Activated naive CD4-positive, alpha-beta T cell treated with anti-CD3 and anti-CD28 coated beads, Interleukin-2, amount 50 U/mL, for 24 hours (primary cell): ENCODE data around the gene ARL4D.

Experiments
- H3K27ac Mint-ChIP-seq: one replicate; pipeline ENCODE4 v1.8.0; 2021; ENCODE audit warnings: mild to moderate bottlenecking, mixed read lengths
- H3K27me3 Mint-ChIP-seq: one replicate; pipeline ENCODE4 v1.8.0; 2021; ENCODE audit warnings: mixed read lengths
- H3K36me3 Mint-ChIP-seq: one replicate; pipeline ENCODE4 v1.8.0; 2021; ENCODE audit warnings: mixed read lengths
- H3K4me1 Mint-ChIP-seq: one replicate; pipeline ENCODE4 v1.8.0; 2021; ENCODE audit warnings: mixed read lengths
- H3K4me3 Mint-ChIP-seq: one replicate; pipeline ENCODE4 v1.8.0; 2021; ENCODE audit warnings: mild to moderate bottlenecking, mixed read lengths
- H3K9me3 Mint-ChIP-seq: one replicate; pipeline ENCODE4 v1.8.0; 2021; ENCODE audit warnings: mixed read lengths

ARL4D gene, protein sequence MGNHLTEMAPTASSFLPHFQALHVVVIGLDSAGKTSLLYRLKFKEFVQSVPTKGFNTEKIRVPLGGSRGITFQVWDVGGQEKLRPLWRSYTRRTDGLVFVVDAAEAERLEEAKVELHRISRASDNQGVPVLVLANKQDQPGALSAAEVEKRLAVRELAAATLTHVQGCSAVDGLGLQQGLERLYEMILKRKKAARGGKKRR

GRCh38 chr17:43398724-43399595, at the start of gene ARL4D:
TSS of gene ARL4D (plus strand) at chr17:43398993. CDS start at chr17:43399733, 740 bp downstream.
- H3K36me3 Mint-ChIP-seq: no peaks in the 10 kb centered on the region
- H3K27ac Mint-ChIP-seq: peak within 1 kb of the TSS; percentile 62
- H3K4me3 Mint-ChIP-seq: peak within 1 kb of the TSS; percentile 92
- H3K27me3 Mint-ChIP-seq: no peaks in the 10 kb centered on the region
- H3K4me1 Mint-ChIP-seq: peaks cover 35% of the 10 kb centered on the region
- H3K9me3 Mint-ChIP-seq: no peaks in the 10 kb centered on the region

DNA sequence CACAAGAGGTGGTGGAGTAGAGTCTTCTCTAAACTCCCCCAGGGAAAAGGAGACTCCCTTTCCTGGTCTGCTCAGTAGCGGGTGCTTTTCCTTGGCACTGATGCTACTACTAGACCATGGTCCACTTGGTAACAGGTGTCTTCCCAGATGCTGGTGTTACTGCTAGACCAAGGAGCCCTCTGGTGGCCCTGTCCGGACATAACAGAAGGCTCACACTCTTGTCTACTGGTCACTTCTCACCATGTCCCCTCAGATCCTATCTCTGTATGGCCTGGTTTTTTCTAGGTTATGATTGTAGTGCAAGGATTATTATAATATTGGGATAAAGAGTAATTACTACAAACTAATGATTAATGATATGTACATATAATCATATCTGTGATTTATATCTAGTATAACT, 49.7 kb upstream of the ARL4D start:
- Mint-ChIP-seq H3K27ac (no peak overlapping the region), H3K27me3 (no peaks in the 10 kb centered on the region), H3K36me3 (peaks cover 32% of the 10 kb centered on the region), H3K9me3 (peaks cover 9% of the 10 kb centered on the region), H3K4me3 (no peak overlapping the region), H3K4me1 (peaks cover 3% of the 10 kb centered on the region)

DNA sequence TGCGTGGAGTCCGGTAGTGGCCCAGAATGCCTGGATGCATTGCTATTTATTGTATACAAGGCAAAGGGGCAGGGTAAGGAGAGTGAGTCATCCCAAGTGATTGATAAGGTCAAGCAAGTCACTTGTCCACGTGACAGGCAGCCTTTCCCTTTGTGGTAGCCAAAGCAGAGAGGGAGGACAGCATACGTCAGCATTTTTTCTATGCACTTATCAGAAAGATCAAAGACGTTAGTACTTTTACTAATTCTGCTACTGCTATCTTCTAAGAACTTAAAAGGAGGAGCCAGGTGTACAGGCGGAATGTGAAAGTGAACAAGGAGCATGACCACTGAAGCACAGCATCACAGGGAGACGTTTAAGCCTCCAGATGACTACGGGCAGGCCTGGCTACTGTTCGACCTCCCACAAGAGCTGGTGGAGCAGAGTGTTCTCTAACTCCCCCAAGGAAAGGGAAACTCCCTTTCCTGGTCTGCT, 47.9 kb upstream of the ARL4D start:
- no peak overlapping the region for H3K4me3 Mint-ChIP-seq
- peaks cover 27% of the 10 kb centered on the region for H3K36me3 Mint-ChIP-seq
- peaks cover 3% of the 10 kb centered on the region for H3K4me1 Mint-ChIP-seq
- peaks cover 9% of the 10 kb centered on the region for H3K9me3 Mint-ChIP-seq
- H3K27me3 Mint-ChIP-seq: no peaks in the 10 kb centered on the region
- H3K27ac Mint-ChIP-seq: no peak overlapping the region

- Mint-ChIP-seq H3K36me3 (peaks cover 27% of the 10 kb centered on the region), H3K4me3 (no peak overlapping the region), H3K27me3 (no peaks in the 10 kb centered on the region), H3K27ac (no peak overlapping the region), H3K9me3 (peaks cover 9% of the 10 kb centered on the region), H3K4me1 (peaks cover 3% of the 10 kb centered on the region)
Measured at GRCh38 chr17:43351691-43352090, 47.1 kb upstream of the ARL4D start.

DNA sequence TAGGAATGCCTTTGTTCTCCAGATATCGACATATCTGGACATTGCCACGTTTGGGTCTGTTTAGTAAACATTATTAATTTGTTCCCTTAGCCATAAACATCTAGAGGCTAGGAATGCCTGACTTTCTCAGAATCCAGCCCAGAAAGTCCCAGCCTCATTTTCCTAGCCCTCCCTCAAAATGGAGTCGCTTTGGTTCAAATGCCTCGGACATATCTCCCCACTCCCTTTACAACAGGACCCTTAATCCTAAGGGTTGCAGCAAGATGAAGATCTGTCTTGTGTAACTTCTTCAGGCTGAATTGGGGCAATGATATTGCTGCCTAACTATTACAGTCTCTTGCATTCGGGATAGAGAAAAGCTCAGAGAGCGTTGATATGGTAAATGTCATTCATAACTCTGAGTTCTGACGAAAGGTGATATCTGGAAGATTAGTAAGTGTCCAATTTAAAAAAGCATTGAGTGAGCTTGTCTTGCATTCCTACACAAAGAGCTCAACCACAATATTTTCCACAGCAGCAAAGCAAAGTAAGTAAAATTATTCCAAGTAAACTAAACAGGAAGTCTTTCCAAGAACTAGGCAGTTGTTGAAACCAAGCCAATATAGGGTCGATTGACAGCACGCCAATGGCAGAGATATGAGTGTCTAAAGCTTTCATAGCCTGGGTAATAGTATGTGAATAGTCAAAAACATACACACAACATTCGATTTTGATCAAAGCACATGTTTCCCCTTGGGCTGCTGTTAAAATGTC, 46.0 kb upstream of the ARL4D start:
- peaks cover 20% of the 10 kb centered on the region for H3K36me3 Mint-ChIP-seq
- H3K4me1 Mint-ChIP-seq: peaks cover 4% of the 10 kb centered on the region
- H3K27ac Mint-ChIP-seq: no peak overlapping the region
- peaks cover 9% of the 10 kb centered on the region for H3K9me3 Mint-ChIP-seq
- H3K4me3 Mint-ChIP-seq: no peak overlapping the region
- H3K27me3 Mint-ChIP-seq: no peaks in the 10 kb centered on the region

GRCh38 chr17:43353393-43353792, 45.4 kb upstream of the ARL4D start:
- H3K27me3 Mint-ChIP-seq: no peaks in the 10 kb centered on the region
- H3K4me1 Mint-ChIP-seq: peaks cover 10% of the 10 kb centered on the region
- H3K4me3 Mint-ChIP-seq: no peak overlapping the region
- peaks cover 19% of the 10 kb centered on the region for H3K36me3 Mint-ChIP-seq
- no peak overlapping the region for H3K27ac Mint-ChIP-seq
- peaks cover 9% of the 10 kb centered on the region for H3K9me3 Mint-ChIP-seq

GRCh38 chr17:43354371-43354770, 44.4 kb upstream of the ARL4D start:
- H3K27me3 Mint-ChIP-seq: no peaks in the 10 kb centered on the region
- peaks cover 14% of the 10 kb centered on the region for H3K36me3 Mint-ChIP-seq
- no peak overlapping the region for H3K4me3 Mint-ChIP-seq
- no peak overlapping the region for H3K27ac Mint-ChIP-seq
- H3K4me1 Mint-ChIP-seq: peaks cover 19% of the 10 kb centered on the region
- H3K9me3 Mint-ChIP-seq: peaks cover 9% of the 10 kb centered on the region

- peaks cover 6% of the 10 kb centered on the region for H3K36me3 Mint-ChIP-seq
- peaks cover 30% of the 10 kb centered on the region for H3K4me1 Mint-ChIP-seq
- no peak overlapping the region for H3K27ac Mint-ChIP-seq
- no peak overlapping the region for H3K4me3 Mint-ChIP-seq
- no peaks in the 10 kb centered on the region for H3K27me3 Mint-ChIP-seq
- no peaks in the 10 kb centered on the region for H3K9me3 Mint-ChIP-seq
Measured at GRCh38 chr17:43356450-43356849, 42.3 kb upstream of the ARL4D start.

GRCh38 chr17:43356999-43357398, 41.8 kb upstream of the ARL4D start:
- Mint-ChIP-seq H3K27ac (peak overlapping the region; percentile 73), H3K36me3 (peaks cover 6% of the 10 kb centered on the region), H3K27me3 (no peaks in the 10 kb centered on the region), H3K9me3 (no peaks in the 10 kb centered on the region), H3K4me3 (no peak overlapping the region), H3K4me1 (peaks cover 30% of the 10 kb centered on the region)

DNA sequence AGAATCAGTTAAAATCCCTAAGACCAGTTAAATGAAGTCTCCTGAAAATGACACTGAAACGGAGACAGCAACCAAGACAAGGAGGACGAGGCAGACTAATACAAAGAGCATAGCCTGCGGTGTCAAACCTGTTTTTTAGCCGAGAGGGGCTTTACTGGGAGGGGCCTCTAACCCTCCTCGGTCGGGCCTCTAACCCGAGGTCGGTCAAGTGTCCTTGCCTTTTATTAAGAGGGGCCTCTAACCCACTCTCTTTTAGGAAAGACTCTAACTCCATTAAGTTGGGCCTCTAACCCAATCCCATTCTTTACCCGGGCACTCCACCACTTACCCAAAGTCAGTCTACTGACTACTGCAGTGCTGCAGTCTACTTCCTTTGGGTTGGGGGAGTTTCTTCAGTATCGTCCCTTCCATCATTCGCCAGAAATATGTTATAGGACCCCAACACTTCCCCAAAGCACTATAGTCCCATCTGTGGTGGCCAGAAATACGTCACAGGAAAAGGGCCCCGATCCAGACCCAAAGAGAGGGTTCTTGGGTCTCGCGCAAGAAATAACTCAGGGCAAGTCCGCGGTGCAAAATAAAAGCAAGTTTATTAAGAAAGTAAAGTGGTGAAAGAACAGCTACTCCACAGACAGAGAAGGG, 39.2 kb upstream of the ARL4D start:
- Mint-ChIP-seq H3K4me3 (peak overlapping the region; percentile 90), H3K4me1 (peaks cover 35% of the 10 kb centered on the region), H3K36me3 (peaks cover 3% of the 10 kb centered on the region), H3K27ac (peak overlapping the region; percentile 100), H3K9me3 (no peaks in the 10 kb centered on the region), H3K27me3 (no peaks in the 10 kb centered on the region)

DNA sequence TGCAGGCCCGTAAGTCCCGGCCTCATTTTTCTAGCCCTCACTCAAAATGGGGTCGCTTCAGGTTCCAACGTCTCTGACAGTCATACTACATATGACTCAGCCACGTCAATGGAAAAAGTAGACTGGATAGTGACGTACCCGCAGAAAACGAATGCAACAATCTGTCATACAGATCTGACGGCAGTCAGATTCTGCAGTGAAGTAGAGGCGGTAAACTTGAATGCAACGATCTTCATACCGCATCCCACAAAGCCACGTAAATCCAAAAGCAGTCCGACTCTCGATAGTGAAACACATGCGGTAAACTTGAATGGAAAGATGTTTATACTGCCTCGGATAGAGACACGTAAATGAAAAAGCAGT, 38.4 kb upstream of the ARL4D start:
- peaks cover 41% of the 10 kb centered on the region for H3K4me1 Mint-ChIP-seq
- H3K4me3 Mint-ChIP-seq: peak overlapping the region; percentile 90
- peaks cover 3% of the 10 kb centered on the region for H3K36me3 Mint-ChIP-seq
- no peaks in the 10 kb centered on the region for H3K9me3 Mint-ChIP-seq
- H3K27me3 Mint-ChIP-seq: no peaks in the 10 kb centered on the region
- peak overlapping the region; percentile 100 for H3K27ac Mint-ChIP-seq

- H3K36me3 Mint-ChIP-seq: peaks cover 3% of the 10 kb centered on the region
- H3K27ac Mint-ChIP-seq: peak overlapping the region; percentile 100
- H3K4me3 Mint-ChIP-seq: peak overlapping the region; percentile 90
- H3K4me1 Mint-ChIP-seq: peaks cover 44% of the 10 kb centered on the region
- no peaks in the 10 kb centered on the region for H3K9me3 Mint-ChIP-seq
- H3K27me3 Mint-ChIP-seq: no peaks in the 10 kb centered on the region
Measured at GRCh38 chr17:43360739-43361505, 37.9 kb upstream of the ARL4D start.

DNA sequence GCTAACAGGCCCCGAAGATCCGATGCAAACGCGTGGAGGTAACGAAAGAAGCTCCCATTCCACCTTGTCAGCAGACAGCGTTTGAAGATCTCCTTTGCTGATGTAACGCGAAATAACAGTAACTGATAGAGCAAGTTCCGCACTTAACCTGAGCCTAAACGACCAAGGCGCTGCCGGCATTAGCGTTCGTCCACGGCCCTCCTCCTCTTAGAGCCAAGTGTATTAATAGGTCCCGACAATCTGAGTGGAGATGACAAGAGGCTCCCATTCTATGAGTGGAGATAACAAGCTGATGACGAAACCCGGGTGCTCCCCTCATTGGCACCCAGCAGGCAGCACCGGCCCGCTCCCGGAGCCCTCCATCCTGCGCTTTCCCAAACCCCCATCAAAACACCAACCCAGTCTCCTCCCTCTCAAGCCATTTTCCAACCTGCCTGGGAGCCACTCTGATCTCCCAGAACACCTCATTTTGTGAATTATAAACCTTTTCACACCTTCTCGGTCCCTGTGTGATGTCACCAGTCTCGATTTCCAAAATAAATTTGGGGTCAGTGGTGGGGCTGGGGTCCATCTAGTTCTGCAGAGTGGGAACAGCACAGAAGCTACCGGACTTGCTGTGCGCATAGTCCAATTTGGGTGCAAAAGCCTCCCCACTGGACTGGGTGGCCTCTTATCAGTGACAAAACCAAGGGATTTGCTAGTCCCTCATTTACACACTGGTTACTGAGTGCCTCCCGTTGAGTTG, 35.4 kb upstream of the ARL4D start:
- peaks cover 57% of the 10 kb centered on the region for H3K4me1 Mint-ChIP-seq
- no peaks in the 10 kb centered on the region for H3K9me3 Mint-ChIP-seq
- no peaks in the 10 kb centered on the region for H3K36me3 Mint-ChIP-seq
- H3K4me3 Mint-ChIP-seq: peak overlapping the region; percentile 5
- H3K27me3 Mint-ChIP-seq: no peaks in the 10 kb centered on the region
- peak overlapping the region; percentile 52 for H3K27ac Mint-ChIP-seq

DNA sequence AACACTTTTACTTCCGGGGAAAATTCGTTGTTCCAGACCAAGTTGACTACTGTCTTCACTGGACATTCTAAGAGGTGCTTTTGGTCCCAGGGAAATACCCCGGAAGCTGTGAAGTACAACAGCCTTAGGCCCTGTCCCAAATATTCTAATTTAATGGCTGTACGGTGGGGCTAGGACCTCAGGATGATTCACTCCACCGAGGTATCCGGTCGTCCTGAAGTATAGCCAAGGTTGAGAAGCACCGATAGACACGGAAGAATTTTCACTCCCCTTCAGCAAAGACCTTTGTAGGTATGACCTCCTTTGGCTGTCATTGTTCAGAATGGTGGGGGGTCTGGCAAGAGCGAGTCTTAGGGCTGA, 34.9 kb upstream of the ARL4D start:
- no peak overlapping the region for H3K4me3 Mint-ChIP-seq
- H3K27ac Mint-ChIP-seq: peak overlapping the region; percentile 52
- H3K36me3 Mint-ChIP-seq: no peaks in the 10 kb centered on the region
- H3K4me1 Mint-ChIP-seq: peaks cover 52% of the 10 kb centered on the region
- H3K9me3 Mint-ChIP-seq: no peaks in the 10 kb centered on the region
- no peaks in the 10 kb centered on the region for H3K27me3 Mint-ChIP-seq
